Stimulated activated CD4-positive, alpha-beta T cell treated with anti-CD3 and anti-CD28 coated beads, Interleukin-15, amount 100 ng/mL, for 1 hour (primary cell): ENCODE data around the gene NFIA.

Experiments used
- DNase-seq, 2 donors: peaks; one replicate each; pipeline ENCODE4 v3.0.0-alpha.2; 2020; ENCODE audit warnings: low read depth in 1 of 2, low spot score in 1 of 2

Gene NFIA

GRCh38 chr1:61386770-61387169 is 304.4 kb downstream of the NFIA start:
- DNase-seq, result no peak

DNA sequence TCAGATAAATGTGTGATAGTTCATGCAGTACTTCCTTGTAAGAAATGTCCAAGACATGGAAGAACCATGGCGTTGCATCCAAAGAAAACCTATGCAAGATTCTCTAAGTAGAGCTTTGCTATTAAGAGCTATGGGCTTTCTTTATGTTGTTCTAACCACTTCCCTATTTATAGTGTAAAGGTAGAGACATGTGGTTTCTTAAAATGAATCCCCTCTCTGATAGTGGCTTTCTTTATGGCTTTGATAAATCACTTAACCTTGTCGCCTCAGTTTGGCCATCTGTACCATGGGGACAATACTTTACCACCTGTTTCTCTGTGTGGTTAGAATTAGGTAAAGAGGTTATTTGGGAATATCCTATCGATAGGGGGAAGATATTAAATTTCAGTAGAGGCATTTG is 305.5 kb downstream of the NFIA start:
- DNase-seq, result no peak

DNA sequence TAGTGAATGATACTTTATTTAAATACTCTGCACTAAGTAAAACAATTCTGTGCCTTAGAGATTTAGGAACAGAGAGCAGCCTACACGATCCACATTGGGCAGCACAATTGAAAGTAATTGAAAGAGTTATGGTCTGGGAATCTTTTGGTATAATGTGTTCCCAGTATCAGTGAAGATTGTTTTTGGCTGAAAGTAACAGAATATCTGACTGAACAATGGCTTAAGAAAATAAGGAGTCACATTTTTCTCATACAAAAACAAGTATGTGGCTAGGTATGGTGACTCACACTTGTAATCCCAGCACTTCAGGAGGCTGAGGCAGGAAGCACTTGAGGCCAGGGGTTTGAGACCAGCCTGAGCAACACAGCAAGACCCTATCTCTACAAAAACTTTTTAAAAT is 306.2 kb downstream of the NFIA start:
- no peak for DNase-seq

DNA sequence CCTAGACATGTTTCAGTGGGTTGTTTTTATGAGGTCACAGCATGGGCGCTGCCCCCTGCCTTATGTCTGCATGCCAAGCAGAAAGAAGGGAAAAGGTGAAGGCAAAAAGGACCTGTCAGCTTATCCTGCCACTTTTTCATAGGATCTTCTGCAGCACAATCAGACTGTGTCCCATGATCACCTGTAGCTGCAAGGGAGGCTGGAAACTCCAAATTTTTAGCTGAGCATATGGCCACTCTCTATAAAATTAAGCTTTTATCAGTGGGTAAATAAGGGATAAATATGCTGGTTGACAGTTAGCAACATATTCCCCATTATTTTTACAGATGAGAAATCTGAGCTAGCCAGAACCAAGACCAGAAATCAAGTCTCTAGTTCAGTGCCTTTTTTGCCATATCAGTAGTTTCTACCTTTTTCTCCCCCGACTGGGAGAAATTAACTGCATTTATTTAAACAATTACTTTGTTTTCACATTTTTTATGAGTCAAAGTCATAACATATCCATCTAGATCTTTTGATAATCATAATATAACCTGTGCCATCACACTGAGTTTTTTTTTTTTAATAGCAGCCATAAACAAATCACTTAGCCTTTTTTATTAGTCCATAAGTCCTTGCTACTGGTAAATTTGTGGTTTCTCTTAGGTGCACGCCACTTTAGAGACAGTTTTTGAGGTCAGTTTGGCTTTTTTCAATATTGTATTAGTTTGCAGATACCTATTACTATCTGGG is 307.0 kb downstream of the NFIA start:
- DNase-seq, result no peak

DNA sequence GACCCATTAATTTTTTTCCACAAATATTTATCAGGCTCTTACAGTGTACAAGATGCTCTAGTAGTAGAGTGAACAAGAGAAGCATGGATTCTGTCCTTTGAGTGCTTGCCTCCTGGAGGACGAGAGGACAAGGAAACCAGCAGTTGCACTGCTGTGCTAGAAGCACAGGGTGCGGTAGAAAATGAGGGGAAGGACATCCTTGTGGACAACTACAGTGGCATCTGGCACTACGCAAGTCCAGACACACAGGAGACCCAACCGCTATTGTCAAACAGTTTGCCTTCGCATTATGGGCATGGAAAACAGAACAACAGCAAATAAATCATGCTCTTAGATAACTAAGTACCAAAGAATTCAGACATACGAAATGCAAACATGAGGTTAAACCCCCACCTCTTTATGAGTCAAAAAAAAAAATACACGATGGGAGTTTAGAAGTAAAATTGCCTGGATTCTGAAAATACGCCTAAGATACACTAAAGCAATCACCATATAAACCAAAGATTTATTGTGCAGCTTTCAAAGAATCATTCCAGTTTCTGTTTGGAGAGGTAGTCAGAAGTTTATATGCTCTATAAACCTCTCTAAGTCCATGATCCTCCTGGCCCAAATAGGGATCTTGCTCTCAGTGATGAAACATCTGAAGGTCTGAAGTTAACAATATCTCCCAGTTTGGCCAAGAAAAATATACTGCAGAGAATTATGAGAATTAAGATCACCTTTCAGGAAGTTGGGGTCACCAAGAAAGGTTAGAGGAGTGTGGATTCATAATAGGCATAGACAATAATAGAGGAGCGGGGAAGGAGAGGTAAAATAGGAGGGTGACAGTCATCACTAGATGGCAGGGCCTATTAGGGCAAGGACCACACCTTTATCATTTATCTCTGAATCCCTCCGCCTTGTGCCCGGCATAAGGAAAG is 307.8 kb downstream of the NFIA start:
- DNase-seq, result no peak

- DNase-seq, result no peak
These were observed 309.4 kb downstream of the NFIA start for GRCh38 chr1:61391730-61392129.

DNA sequence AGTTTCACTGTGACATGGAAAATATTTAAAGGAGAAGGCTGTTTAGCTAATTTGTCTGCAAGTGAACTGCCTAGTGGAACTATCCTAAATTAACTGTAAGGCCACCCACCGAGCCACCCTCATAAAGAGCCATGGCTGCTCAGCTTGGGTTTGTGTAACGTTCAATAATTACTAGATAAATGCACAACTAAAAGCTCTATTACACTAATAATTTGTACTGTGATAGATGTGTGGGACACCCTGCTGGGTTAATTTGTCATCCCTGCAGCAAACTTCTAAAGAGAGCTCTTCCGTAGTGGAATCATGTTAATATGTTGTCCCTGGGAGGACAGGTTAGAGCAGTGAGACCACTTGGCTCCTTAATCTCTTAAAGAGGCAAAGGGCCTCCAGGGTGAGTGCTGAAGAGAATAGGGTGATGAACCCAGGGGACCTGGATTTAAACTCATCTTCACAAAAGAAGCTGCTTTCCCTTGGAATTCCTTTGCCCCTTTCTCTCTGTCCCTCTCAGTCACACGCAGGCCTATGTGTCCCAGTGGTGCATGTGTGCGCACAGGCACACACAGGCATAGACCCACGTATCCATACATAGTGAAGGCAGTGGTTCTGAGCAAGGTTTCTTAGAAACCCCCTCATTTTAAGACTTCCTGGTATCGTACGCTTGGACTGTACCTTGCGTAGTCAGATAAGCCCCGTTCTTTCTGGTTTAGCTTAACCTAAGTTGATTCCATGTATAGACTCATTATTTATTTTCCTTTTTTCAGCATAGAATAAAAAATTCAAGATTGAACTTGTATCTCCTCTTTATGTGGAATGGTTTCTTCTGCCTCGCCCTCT is 310.3 kb downstream of the NFIA start:
- DNase-seq, result no peak

DNA sequence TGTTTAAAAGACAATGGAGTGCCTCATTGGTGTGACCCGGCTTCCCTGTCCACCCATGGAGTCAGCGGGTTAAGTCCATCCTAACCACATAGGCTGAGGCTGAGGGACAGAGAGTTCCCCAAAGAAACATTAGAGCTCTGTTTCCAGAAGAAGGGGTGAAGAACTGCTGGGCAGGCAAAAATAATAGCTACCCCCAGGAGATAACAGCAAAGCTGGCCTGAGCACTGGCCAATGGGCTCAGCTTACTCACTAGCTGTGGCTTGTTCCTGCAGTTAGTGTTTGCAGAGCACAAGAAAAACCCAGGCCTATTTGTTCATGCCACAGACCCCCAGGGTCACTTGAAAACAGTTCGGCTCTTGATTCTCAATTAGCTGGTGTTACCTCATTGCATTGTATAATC is 311.2 kb downstream of the NFIA start:
- DNase-seq, result no peak

- no peak for DNase-seq
These were observed 312.9 kb downstream of the NFIA start for GRCh38 chr1:61395146-61395800.

- DNase-seq, result no peak
These were observed 315.1 kb downstream of the NFIA start for GRCh38 chr1:61397495-61397894.

GRCh38 chr1:61397935-61398334 is 315.6 kb downstream of the NFIA start:
- DNase-seq, result no peak

DNA sequence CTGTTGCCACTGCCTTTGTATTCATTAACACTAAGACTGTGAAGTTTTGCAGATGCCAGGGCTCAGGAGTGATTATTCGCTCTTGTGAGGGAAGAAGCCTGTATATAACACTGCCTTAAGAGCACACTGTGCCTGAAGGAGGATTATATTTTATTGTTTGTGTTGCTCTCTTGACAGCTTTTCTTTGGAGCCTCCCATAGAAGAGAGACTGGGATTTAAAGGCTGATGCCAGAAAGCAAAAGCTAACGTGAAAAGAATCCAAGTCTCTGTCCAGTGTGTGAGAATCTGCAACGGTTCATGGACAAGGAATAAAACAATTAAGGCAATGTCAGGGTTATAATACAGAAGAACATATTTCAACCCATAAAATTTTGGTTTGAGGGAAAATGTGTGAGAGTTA is 316.8 kb downstream of the NFIA start:
- no peak for DNase-seq

DNA sequence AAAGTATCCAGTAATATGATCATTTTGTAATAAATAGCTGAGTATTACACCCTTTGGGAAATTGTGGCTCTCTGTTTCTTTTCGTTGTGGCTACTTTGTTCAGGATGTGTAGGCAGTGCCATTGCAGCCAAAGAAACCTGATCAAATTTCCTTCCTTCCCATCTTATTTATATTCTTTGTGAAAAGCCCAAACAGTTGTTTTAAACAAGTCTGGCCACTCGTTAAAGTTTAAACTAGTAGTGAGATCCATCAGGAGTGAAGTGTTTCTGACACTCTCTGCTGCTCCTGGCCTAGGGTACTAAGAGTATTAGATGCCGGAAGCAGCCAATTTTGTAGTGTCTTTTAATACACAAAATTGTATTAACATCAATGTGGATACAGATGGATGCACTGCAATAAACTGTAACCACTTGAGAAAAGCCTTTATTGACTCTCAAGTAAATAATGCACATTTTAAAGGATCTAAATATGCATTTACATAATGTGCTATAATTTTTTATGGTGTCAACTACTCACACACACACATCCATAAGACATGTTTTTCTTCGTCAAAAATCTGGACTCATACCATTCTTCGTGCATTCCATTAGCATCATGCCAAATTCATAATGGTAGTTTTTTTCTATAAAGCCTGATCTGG is 317.9 kb downstream of the NFIA start:
- no peak for DNase-seq

- no peak for DNase-seq
These were observed 318.6 kb downstream of the NFIA start for GRCh38 chr1:61400997-61401396.

GRCh38 chr1:61403679-61404596 is 321.6 kb downstream of the NFIA start:
- DNase-seq, result no peak

DNA sequence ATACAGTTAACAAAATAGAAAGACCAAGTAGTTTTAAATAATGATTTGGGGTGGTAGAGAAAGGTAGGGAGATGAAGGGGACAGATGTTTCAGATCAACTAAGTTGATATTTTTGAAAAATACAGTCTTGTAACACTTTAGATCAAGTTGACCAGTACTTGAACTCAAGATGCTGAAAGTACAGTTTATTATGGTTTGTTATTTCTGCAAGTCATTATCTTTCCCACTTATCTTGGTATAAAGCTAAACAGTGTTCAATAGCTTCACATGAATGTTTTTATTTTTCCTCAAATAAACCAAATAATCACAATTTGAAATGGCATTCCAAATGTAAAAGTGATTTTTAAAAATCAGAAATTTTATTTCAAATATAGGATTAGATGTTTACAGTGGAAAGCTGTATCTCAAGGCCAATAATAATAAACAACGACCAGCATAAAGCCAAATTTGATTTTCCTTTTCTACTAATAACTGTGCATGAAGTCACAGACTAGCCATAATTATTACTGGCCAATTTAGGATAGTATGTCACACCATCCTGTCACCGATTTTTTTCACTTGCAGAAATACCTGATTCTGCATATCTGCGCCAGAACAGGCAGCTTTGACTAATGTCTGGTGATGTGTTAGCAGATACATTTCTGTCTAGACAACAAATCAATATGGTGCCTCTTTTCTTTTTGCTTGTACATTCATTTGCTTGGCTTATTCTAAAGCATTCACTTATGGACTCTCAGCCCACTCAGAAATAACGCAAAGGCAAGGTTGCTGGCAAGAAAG is 322.4 kb downstream of the NFIA start:
- no peak for DNase-seq

- no peak for DNase-seq
These were observed 324.1 kb downstream of the NFIA start for GRCh38 chr1:61406467-61406866.

DNA sequence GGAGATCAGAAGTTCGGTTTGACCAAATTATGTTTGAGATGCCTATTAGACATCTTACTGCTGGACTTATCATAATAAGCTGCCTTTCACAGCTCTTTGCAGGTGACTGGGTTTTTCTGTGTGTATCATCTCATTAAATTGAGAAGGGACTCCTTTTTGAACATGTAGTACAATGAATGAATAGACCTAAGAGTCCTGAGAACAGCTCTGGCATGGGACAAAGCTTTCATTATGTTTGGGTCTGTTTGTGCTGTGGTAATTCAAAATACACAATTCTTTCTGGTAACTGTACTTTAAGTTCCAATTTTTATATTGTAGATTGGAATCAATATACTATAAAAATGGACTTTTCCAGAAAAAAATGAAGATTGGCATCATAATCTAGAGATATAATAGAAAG is 330.2 kb downstream of the NFIA start:
- no peak for DNase-seq

GRCh38 chr1:61419196-61419595 is 336.8 kb downstream of the NFIA start:
- no peak for DNase-seq
